C4-2B (cell line): Measurements from ENCODE around the gene DPM2.

ENCODE experiments used
- ZFX ChIP-seq: fragments of 450-650 bp; IDR thresholded peaks from 2 replicates; pipeline ENCODE4 v1.6.1; 2017
- TF ChIP-seq, protein P1 (sequence below): fragments of 450-650 bp; conservative IDR thresholded peaks from 2 replicates; pipeline ENCODE4 v1.5.1; 2017; ENCODE audit warnings: mild to moderate bottlenecking

DNA sequence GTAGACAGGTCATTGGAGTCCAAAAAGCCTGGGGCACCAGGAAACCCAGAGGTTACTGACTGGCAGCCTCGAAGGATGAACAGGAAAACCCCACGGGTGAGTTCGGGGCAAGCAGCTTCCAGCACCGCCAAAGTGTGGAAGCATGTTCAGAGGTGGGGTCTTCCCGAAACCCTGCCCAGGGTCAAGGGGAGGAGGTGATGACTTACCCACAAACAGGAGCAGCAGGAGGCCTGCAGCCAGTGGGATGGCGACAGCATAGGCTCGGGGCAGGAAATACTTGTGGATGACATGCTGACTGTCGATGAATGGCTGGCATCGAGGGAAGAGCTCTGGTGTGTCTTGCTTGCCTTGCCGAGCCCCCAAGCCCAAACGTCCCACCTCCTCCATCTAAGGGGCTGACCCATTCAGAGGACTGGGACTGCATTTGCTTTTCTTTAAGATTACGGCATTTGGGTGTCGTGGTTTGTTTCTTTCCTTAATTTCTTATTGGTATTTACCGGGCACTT is 1.3 kb downstream of the DPM2 start:
- TF ChIP-seq, protein P1, sequence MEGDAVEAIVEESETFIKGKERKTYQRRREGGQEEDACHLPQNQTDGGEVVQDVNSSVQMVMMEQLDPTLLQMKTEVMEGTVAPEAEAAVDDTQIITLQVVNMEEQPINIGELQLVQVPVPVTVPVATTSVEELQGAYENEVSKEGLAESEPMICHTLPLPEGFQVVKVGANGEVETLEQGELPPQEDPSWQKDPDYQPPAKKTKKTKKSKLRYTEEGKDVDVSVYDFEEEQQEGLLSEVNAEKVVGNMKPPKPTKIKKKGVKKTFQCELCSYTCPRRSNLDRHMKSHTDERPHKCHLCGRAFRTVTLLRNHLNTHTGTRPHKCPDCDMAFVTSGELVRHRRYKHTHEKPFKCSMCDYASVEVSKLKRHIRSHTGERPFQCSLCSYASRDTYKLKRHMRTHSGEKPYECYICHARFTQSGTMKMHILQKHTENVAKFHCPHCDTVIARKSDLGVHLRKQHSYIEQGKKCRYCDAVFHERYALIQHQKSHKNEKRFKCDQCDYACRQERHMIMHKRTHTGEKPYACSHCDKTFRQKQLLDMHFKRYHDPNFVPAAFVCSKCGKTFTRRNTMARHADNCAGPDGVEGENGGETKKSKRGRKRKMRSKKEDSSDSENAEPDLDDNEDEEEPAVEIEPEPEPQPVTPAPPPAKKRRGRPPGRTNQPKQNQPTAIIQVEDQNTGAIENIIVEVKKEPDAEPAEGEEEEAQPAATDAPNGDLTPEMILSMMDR: no peak
- no peak for TF ChIP-seq ZFX
